Measurements from ENCODE around the gene TRIM6.

TRIM6 gene

DNA sequence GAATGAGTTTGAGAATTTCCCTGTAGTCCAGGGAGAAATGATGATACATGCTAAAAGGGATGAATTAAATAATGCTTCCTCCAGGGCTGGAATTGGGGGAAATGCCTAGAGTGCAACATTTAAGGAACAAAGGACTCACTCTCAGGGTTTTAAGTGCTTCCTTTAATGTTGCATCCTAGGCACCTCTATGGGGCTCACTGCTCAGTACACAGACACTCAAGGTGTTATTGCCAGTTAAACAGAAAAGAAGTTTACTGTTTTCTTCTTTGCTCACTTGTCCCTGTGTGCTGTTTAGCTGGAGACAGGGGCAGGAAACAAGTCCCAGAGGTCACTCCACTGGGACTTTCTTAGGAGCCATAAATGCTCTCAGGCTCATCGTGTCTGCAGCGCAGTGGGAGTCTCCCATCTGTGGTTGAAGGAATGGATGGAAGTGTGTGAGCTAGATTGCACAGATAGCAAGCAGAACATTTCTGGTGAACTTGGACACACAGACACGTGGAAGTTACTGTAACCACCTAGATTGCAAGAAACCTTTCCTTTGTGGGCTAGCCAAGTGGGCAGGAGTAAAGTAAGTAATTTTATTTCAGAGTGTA, 39.7 kb upstream of the TRIM6 start:
- in situ Hi-C loops (cut with HindIII; ENCODE audit: low pct_ligation_motif_present, low sequenced_read_pairs): no loop called here
- TF ChIP-seq, protein P1, sequence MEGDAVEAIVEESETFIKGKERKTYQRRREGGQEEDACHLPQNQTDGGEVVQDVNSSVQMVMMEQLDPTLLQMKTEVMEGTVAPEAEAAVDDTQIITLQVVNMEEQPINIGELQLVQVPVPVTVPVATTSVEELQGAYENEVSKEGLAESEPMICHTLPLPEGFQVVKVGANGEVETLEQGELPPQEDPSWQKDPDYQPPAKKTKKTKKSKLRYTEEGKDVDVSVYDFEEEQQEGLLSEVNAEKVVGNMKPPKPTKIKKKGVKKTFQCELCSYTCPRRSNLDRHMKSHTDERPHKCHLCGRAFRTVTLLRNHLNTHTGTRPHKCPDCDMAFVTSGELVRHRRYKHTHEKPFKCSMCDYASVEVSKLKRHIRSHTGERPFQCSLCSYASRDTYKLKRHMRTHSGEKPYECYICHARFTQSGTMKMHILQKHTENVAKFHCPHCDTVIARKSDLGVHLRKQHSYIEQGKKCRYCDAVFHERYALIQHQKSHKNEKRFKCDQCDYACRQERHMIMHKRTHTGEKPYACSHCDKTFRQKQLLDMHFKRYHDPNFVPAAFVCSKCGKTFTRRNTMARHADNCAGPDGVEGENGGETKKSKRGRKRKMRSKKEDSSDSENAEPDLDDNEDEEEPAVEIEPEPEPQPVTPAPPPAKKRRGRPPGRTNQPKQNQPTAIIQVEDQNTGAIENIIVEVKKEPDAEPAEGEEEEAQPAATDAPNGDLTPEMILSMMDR (IDR thresholded peaks at IDR 0.05; ENCODE audit: low read depth, low read length, missing control alignments): no peak

GRCh38 chr11:5557751-5558150, 38.7 kb upstream of the TRIM6 start:
- TF ChIP-seq, protein P1 (IDR thresholded peaks at IDR 0.05; ENCODE audit: low read depth, low read length, missing control alignments): no peak
- H3K27ac ChIP-seq: no peak overlapping the region

More for the DNA sequence above, 39.7 kb upstream of the TRIM6 start:
- H3K27me3 ChIP-seq (replicated peaks): no peaks in the 10 kb centered on the region
- H3K27ac ChIP-seq: no peak overlapping the region
- no peak for DNase-seq
- H3K36me3 ChIP-seq (replicated peaks): no peaks in the 10 kb centered on the region
- no peak overlapping the region for H3K4me3 ChIP-seq (ENCODE audit: low read depth, low read length)

GRCh38 chr11:5564259-5565019, 32.0 kb upstream of the TRIM6 start:
- in situ Hi-C loops (cut with HindIII; ENCODE audit: low pct_ligation_motif_present, low sequenced_read_pairs): no loop called here
- H3K36me3 ChIP-seq (replicated peaks): no peaks in the 10 kb centered on the region
- H3K27ac ChIP-seq: no peak overlapping the region
- no peaks in the 10 kb centered on the region for H3K27me3 ChIP-seq (replicated peaks)
- TF ChIP-seq, protein P1 (IDR thresholded peaks at IDR 0.05; ENCODE audit: low read depth, low read length, missing control alignments): no peak
- no peak overlapping the region for H3K4me3 ChIP-seq (ENCODE audit: low read depth, low read length)
- peak; percentile 10 for DNase-seq

More at GRCh38 chr11:5557751-5558150, 38.7 kb upstream of the TRIM6 start:
- in situ Hi-C loops (cut with HindIII; ENCODE audit: low pct_ligation_motif_present, low sequenced_read_pairs): no loop called here
- H3K36me3 ChIP-seq (replicated peaks): no peaks in the 10 kb centered on the region
- H3K27me3 ChIP-seq (replicated peaks): no peaks in the 10 kb centered on the region
- no peak overlapping the region for H3K4me3 ChIP-seq (ENCODE audit: low read depth, low read length)
- DNase-seq: no peak

- in situ Hi-C loops (cut with HindIII; ENCODE audit: low pct_ligation_motif_present, low sequenced_read_pairs): loop anchor here (25.0 kb wide), 1 partner anchor 113 kb away; the partner anchor contains the start of genes TRIM22 and TRIM5
- no peak overlapping the region for H3K27ac ChIP-seq
- H3K36me3 ChIP-seq (replicated peaks): no peaks in the 10 kb centered on the region
- H3K27me3 ChIP-seq (replicated peaks): no peaks in the 10 kb centered on the region
- TF ChIP-seq, protein P1 (IDR thresholded peaks at IDR 0.05; ENCODE audit: low read depth, low read length, missing control alignments): no peak
- no peak overlapping the region for H3K4me3 ChIP-seq (ENCODE audit: low read depth, low read length)
- no peak for DNase-seq
These were observed 21.8 kb upstream of the TRIM6 start for GRCh38 chr11:5574654-5575053.

GRCh38 chr11:5575152-5575551, 21.3 kb upstream of the TRIM6 start:
- in situ Hi-C loops (cut with HindIII; ENCODE audit: low pct_ligation_motif_present, low sequenced_read_pairs): loop anchor here (25.0 kb wide), 1 partner anchor 112 kb away; the partner anchor contains the start of genes TRIM22 and TRIM5
- Histone ChIP-seq H3K4me3 (ENCODE audit: low read depth, low read length) (no peak overlapping the region), H3K27ac (no peak overlapping the region), H3K36me3 (replicated peaks) (no peaks in the 10 kb centered on the region), H3K27me3 (replicated peaks) (no peaks in the 10 kb centered on the region)
- DNase-seq: no peak
- TF ChIP-seq, protein P1 (IDR thresholded peaks at IDR 0.05; ENCODE audit: low read depth, low read length, missing control alignments): no peak
